ENCODE measurements around the gene COX19. TPM values are rescaled to one million over a fixed set of nuclear protein-coding genes. Genes with fewer than 3 reads are reported as not detected.
A peak's percentile ranks its signal among the peaks of the same experiment; 100 is the strongest.
"Not testable (repeated sequence)": the region's sequence is repeated elsewhere in the genome, so short reads cannot be mapped to it uniquely, and the experiment has no call there.

The COX19 gene
- total RNA-seq, 2 experiments from 2014 or later: 16.8 to 18.2 TPM

GRCh38 chr7:962401-963081 lies 12.8 kb downstream of the COX19 start:
- ChIA-PET POLR2A (no interaction called here), CTCF (no interaction called here)
- Mint-ChIP-seq H3K27ac (no peak overlapping the region), H3K4me1 (ENCODE audit: low read depth) (peaks cover 30% of the 10 kb centered on the region), H3K4me3 (no peak overlapping the region), H3K36me3 (ENCODE audit: low read depth) (peaks cover 25% of the 10 kb centered on the region), H3K27me3 (ENCODE audit: low read depth) (no peaks in the 10 kb centered on the region), H3K9me3 (ENCODE audit: insufficient read depth) (no peaks in the 10 kb centered on the region)
- no peak for ATAC-seq
- DNase-seq: no peak

DNA sequence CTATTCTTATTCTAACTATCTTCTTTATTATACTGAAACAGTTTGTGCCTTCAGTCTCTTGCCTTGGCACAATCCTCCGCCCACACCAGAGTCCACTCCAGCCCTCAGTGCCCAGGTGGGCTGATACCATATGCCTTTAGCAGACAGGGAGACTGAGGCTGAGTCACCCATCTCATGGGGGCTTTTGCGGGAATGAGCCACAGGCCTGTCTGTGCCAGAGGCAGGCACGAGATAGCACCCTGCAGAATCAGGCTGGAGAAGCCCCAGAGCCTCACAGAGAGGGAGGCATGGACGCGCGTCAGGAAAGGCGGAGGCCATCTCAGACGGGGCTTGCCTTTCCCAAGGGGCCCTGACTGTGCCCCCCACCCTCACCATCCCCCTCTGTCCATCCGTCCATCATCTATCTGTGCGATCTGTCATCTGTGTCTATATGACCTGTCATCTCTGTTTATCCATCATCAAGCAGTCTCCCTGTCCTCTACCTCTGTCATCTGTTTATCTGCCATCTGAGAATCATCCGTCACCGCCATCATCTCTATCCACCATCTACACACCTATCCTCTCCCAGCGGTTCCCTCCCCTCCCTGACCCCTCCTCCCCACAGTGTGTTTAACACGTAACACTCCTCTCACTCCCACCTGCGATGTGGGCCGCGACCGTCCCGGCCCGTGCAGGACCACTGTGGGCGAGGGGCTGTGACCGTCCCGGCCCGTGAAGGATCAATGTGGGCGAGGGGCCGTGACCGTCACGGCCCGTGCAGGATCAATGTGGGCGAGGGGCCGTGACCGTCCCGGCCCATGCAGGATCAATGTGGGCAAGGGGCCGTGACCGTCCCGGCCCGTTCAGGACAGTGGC lies 13.6 kb downstream of the COX19 start:
- Mint-ChIP-seq H3K27me3 (ENCODE audit: low read depth) (no peaks in the 10 kb centered on the region), H3K4me1 (ENCODE audit: low read depth) (peaks cover 30% of the 10 kb centered on the region), H3K27ac (no peak overlapping the region), H3K9me3 (ENCODE audit: insufficient read depth) (no peaks in the 10 kb centered on the region), H3K36me3 (ENCODE audit: low read depth) (peaks cover 17% of the 10 kb centered on the region), H3K4me3 (no peak overlapping the region)
- POLR2A ChIA-PET: no interaction called here
- DNase-seq (no peak), ATAC-seq (no peak)
- CTCF ChIA-PET: no interaction called here

DNA sequence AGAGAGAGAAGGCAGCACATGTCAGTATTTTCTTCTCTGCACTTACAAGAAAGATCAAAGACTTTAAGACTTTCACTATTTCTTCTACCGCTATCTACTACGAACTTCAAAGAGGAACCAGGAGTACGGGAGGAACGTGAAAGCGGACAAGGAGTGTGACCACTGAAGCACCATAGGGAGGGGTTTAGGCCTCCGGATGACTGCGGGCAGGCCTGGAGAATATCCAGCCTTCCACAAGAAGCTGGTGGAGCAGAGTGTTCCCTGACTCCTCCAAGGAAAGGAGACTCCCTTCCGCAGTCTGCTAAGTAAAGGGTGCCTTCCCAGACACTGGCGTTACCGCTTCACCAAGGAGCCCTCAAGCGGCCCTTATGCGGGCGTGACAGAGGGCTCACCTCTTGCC lies 14.4 kb downstream of the COX19 start:
- H3K4me3 Mint-ChIP-seq; DNase-seq; H3K27me3 Mint-ChIP-seq (ENCODE audit: low read depth); ATAC-seq; POLR2A ChIA-PET; H3K27ac Mint-ChIP-seq; CTCF ChIA-PET; H3K9me3 Mint-ChIP-seq (ENCODE audit: insufficient read depth): not testable (repeated sequence)
- Mint-ChIP-seq H3K36me3 (ENCODE audit: low read depth) (peaks cover 10% of the 10 kb centered on the region), H3K4me1 (ENCODE audit: low read depth) (peaks cover 22% of the 10 kb centered on the region)

DNA sequence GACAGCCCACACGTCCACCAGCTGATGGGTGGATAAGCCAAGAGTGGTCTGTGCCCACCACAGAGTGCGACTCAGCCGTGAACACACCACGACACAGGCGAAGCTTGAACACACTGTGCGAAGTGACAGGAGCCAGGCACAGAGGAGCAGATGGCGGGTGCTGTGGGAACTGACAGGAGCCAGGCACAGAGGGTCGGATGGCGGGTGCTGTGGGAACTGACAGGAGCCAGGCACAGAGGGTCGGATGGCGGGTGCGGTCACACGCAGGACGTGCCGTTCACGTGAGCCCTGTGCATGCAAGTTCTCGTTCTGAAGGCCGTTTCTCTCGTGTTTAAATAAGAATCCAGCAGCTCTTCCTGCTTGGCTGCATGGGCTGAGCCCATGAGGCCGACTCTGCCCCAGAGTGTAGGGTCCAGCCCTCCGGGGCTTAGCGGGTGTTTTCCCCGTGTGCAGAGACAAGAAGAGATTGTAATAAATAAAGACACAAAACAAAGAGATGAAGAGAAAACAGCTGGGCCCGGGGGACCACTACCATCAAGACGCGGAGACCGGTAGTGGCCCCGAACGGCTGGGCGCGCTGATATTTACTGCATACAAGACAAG lies 15.0 kb downstream of the COX19 start:
- peaks cover 20% of the 10 kb centered on the region for H3K4me1 Mint-ChIP-seq (ENCODE audit: low read depth)
- CTCF ChIA-PET: interaction anchor here (1.0 kb wide), 1 partner anchor 33 kb away, joined by 3 read pairs; no protein-coding TSS in a partner anchor
- POLR2A ChIA-PET: no interaction called here

GRCh38 chr7:959740-960139 lies 15.6 kb downstream of the COX19 start:
- POLR2A ChIA-PET; H3K27me3 Mint-ChIP-seq (ENCODE audit: low read depth); H3K9me3 Mint-ChIP-seq (ENCODE audit: insufficient read depth); ATAC-seq; H3K4me3 Mint-ChIP-seq; H3K36me3 Mint-ChIP-seq (ENCODE audit: low read depth); DNase-seq; H3K27ac Mint-ChIP-seq: not testable (repeated sequence)
- H3K4me1 Mint-ChIP-seq (ENCODE audit: low read depth): peaks cover 16% of the 10 kb centered on the region
- CTCF ChIA-PET: interaction anchor here (1.0 kb wide), 1 partner anchor 33 kb away, joined by 3 read pairs; no protein-coding TSS in a partner anchor

More for the DNA sequence above, 15.0 kb downstream of the COX19 start:
- ATAC-seq: no peak
- Mint-ChIP-seq H3K27ac (no peak overlapping the region), H3K27me3 (ENCODE audit: low read depth) (no peaks in the 10 kb centered on the region), H3K9me3 (ENCODE audit: insufficient read depth) (no peaks in the 10 kb centered on the region), H3K36me3 (ENCODE audit: low read depth) (peaks cover 10% of the 10 kb centered on the region), H3K4me3 (no peak overlapping the region)
- DNase-seq: no peak

GRCh38 chr7:959271-959670 lies 16.1 kb downstream of the COX19 start:
- Mint-ChIP-seq H3K27me3 (ENCODE audit: low read depth) (no peaks in the 10 kb centered on the region), H3K4me3 (no peak overlapping the region), H3K27ac (no peak overlapping the region), H3K9me3 (ENCODE audit: insufficient read depth) (no peaks in the 10 kb centered on the region), H3K36me3 (ENCODE audit: low read depth) (peaks cover 3% of the 10 kb centered on the region), H3K4me1 (ENCODE audit: low read depth) (peaks cover 11% of the 10 kb centered on the region)
- POLR2A ChIA-PET: no interaction called here
- DNase-seq (no peak), ATAC-seq (no peak)
- CTCF ChIA-PET: no interaction called here

GRCh38 chr7:958221-959200 lies 16.8 kb downstream of the COX19 start:
- ATAC-seq (no peak), DNase-seq (no peak)
- ChIA-PET POLR2A (interaction anchor here (1.0 to 1.1 kb wide), 2 partner anchors 8 to 33 kb away, joined by 3 to 4 read pairs; no protein-coding TSS in a partner anchor), CTCF (no interaction called here)
- H3K9me3 Mint-ChIP-seq (ENCODE audit: insufficient read depth): no peaks in the 10 kb centered on the region
- no peak overlapping the region for H3K4me3 Mint-ChIP-seq
- no peaks in the 10 kb centered on the region for H3K27me3 Mint-ChIP-seq (ENCODE audit: low read depth)
- no peak overlapping the region for H3K27ac Mint-ChIP-seq
- H3K36me3 Mint-ChIP-seq (ENCODE audit: low read depth): peaks cover 1% of the 10 kb centered on the region
- H3K4me1 Mint-ChIP-seq (ENCODE audit: low read depth): peaks cover 5% of the 10 kb centered on the region

GRCh38 chr7:957418-958220 lies 17.7 kb downstream of the COX19 start:
- Mint-ChIP-seq H3K4me3 (no peak overlapping the region), H3K9me3 (ENCODE audit: insufficient read depth) (no peaks in the 10 kb centered on the region), H3K4me1 (ENCODE audit: low read depth) (peaks cover 4% of the 10 kb centered on the region), H3K36me3 (ENCODE audit: low read depth) (no peaks in the 10 kb centered on the region), H3K27me3 (ENCODE audit: low read depth) (no peaks in the 10 kb centered on the region), H3K27ac (no peak overlapping the region)
- CTCF ChIA-PET: no interaction called here
- ATAC-seq (no peak), DNase-seq (no peak)
- POLR2A ChIA-PET: interaction anchor here (1.0 to 1.1 kb wide), 2 partner anchors 9 to 33 kb away, joined by 3 to 4 read pairs; no protein-coding TSS in a partner anchor

GRCh38 chr7:956031-956430 lies 19.3 kb downstream of the COX19 start:
- H3K36me3 Mint-ChIP-seq (ENCODE audit: low read depth): no peaks in the 10 kb centered on the region
- no peak overlapping the region for H3K4me3 Mint-ChIP-seq
- ChIA-PET CTCF (interaction anchor here (1.2 kb wide), 1 partner anchor 48 kb away, joined by 3 read pairs; no protein-coding TSS in a partner anchor), POLR2A (interaction anchor here (1.6 kb wide), 1 partner anchor 19 kb away, joined by 4 read pairs; the partner anchor contains the start of gene COX19)
- H3K9me3 Mint-ChIP-seq (ENCODE audit: insufficient read depth): no peaks in the 10 kb centered on the region
- DNase-seq: no peak
- peaks cover 5% of the 10 kb centered on the region for H3K4me1 Mint-ChIP-seq (ENCODE audit: low read depth)
- no peaks in the 10 kb centered on the region for H3K27me3 Mint-ChIP-seq (ENCODE audit: low read depth)
- H3K27ac Mint-ChIP-seq: peak overlapping the region; percentile 49
- no peak for ATAC-seq

DNA sequence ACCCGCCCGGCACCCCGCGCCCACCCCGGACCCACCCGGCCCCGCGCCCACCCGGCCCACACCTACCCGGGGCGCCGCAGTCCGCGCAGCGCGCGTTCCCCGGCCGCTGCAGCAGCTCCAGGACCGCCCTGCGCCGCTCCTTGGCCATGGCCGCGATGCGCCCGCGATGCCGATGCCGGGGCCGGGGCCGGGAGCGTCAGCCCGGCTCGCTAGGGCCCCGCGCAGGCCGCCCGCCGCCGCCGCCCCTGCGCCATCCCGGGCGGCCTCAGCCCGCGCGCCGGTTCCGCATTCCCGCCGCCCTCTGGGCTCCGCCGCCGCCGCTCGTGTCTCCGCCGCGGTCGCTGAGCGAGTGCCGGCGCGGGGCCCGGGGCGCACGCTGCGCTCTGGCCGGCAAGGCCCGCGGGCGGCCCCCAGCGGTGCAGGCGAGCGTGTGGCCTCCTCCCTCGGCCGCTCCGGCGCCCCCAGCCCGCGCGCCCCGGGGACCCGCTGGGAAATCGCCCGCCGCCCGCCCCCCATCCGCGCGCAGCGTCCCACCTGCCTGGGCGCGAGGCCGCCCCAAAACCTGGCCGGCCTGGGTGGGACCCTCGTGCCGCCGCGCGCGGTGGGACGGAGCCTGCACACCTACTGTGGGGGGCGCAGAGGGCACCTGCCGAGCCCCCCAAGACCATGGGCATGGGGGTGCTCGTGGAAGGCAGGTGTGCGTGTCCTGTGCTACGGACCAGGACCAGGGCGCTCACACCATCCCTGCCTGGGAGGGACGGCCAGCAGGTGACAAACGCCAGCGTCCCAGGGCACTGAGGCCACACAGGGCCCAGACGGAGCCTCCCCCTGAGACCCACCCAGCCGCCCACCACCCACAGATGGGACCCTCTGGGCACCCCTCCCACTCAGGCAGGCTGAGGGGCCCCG lies 20.8 kb downstream of the COX19 start, which contains the start of gene ADAP1:
Gene ADAP1, minus strand, starts transcription at position 351 of the 909 bp plus-strand sequence. Its CDS starts 203 bp downstream, at position 148.
- H3K4me1 Mint-ChIP-seq (ENCODE audit: low read depth): peaks cover 10% of the 10 kb centered on the region
- H3K4me3 Mint-ChIP-seq: peak within 1 kb of the TSS; percentile 70
- H3K27me3 Mint-ChIP-seq (ENCODE audit: low read depth): no peaks in the 10 kb centered on the region
- peak; percentile 79 for ATAC-seq
- H3K9me3 Mint-ChIP-seq (ENCODE audit: insufficient read depth): no peaks in the 10 kb centered on the region
- H3K27ac Mint-ChIP-seq: no peak within 1 kb of the TSS
- DNase-seq: peak; percentile 54
- CTCF ChIA-PET: interaction anchor here (0.7 to 2.5 kb wide), 4 partner anchors 31 to 46 kb away, joined by 3 to 8 read pairs (median 6); no protein-coding TSS in a partner anchor
- H3K36me3 Mint-ChIP-seq (ENCODE audit: low read depth): no peaks in the 10 kb centered on the region
- POLR2A ChIA-PET: interaction anchor here (1.0 kb wide), 1 partner anchor 45 kb away, joined by 3 read pairs; no protein-coding TSS in a partner anchor
